NCI-H187 treated with DMSO at 0.1 percent for 48 hours (cell line): Measurements from ENCODE around the gene C1orf159.
"Not testable (repeated sequence)": the region's sequence is repeated elsewhere in the genome, so short reads cannot be mapped to it uniquely, and the experiment has no call there.

ENCODE experiments used
- DNase-seq: peaks from one replicate; lab custom pipeline; 2025; lab: John Stamatoyannopoulos, UW

C1orf159 gene

GRCh38 chr1:1149416-1149815 lies 33.5 kb upstream of the C1orf159 start:
- DNase-seq: no peak

- no peak for DNase-seq
Measured at GRCh38 chr1:1148569-1148968, 32.7 kb upstream of the C1orf159 start.

GRCh38 chr1:1148061-1148460 lies 32.2 kb upstream of the C1orf159 start:
- DNase-seq: no peak

- DNase-seq: no peak
Measured at GRCh38 chr1:1146596-1146995, 30.7 kb upstream of the C1orf159 start.

GRCh38 chr1:1146026-1146425 lies 30.1 kb upstream of the C1orf159 start:
- DNase-seq: no peak

GRCh38 chr1:1145547-1145914 lies 29.6 kb upstream of the C1orf159 start:
- no peak for DNase-seq

- DNase-seq: no peak
Measured at GRCh38 chr1:1144843-1145546, 29.1 kb upstream of the C1orf159 start.

GRCh38 chr1:1144122-1144842 lies 28.4 kb upstream of the C1orf159 start:
- no peak for DNase-seq

- DNase-seq: no peak
Measured at GRCh38 chr1:1143636-1144035, 27.7 kb upstream of the C1orf159 start.

GRCh38 chr1:1142844-1143243 lies 27.0 kb upstream of the C1orf159 start:
- no peak for DNase-seq

- not testable (repeated sequence) for DNase-seq
Measured at GRCh38 chr1:1142352-1142751, 26.5 kb upstream of the C1orf159 start.

- no peak for DNase-seq
Measured at GRCh38 chr1:1141911-1142250, 26.0 kb upstream of the C1orf159 start.

GRCh38 chr1:1141244-1141910 lies 25.5 kb upstream of the C1orf159 start:
- no peak for DNase-seq

- no peak for DNase-seq
Measured at GRCh38 chr1:1140673-1141072, 24.8 kb upstream of the C1orf159 start.

GRCh38 chr1:1137256-1138045 lies 21.6 kb upstream of the C1orf159 start:
- no peak for DNase-seq

GRCh38 chr1:1136547-1137230 lies 20.8 kb upstream of the C1orf159 start:
- peak; percentile 78 for DNase-seq

GRCh38 chr1:1135339-1136136 lies 19.6 kb upstream of the C1orf159 start:
- DNase-seq: no peak

GRCh38 chr1:1134300-1134970 lies 18.5 kb upstream of the C1orf159 start:
- DNase-seq: no peak

- DNase-seq: no peak
Measured at GRCh38 chr1:1132956-1133750, 17.3 kb upstream of the C1orf159 start.
